ENCODE data around the gene DEDD.

DEDD gene

GRCh38 chr1:161171696-161172095 is 39.2 kb upstream of the DEDD start:
- no peak overlapping the region for H3K4me3 ChIP-seq (ENCODE audit: low read length)
- no peaks in the 10 kb centered on the region for H3K9me3 ChIP-seq (ENCODE audit: insufficient read depth, low read length)
- no peak overlapping the region for H3K27ac ChIP-seq (ENCODE audit: low read length)
- peaks cover 18% of the 10 kb centered on the region for H3K4me1 ChIP-seq (ENCODE audit: low read length)
- no peak overlapping the region for H2AFZ ChIP-seq (ENCODE audit: low read depth, low read length)
- no peaks in the 10 kb centered on the region for H3K27me3 ChIP-seq (ENCODE audit: low read depth, low read length)
- no peak overlapping the region for H3K4me2 ChIP-seq (ENCODE audit: low read length)
- H4K20me1 ChIP-seq (ENCODE audit: insufficient read depth, low read length): no peaks in the 10 kb centered on the region
- no peak overlapping the region for H3K9ac ChIP-seq (ENCODE audit: low read length)
- TF ChIP-seq EZH2phosphoT487 (IDR thresholded peaks at IDR 0.05; ENCODE audit: low read depth) (no peak), CTCF (IDR thresholded peaks at IDR 0.05; ENCODE audit: low read depth, low read length) (no peak)
- peaks cover 9% of the 10 kb centered on the region for H3K79me2 ChIP-seq (ENCODE audit: low read length)
- H3K36me3 ChIP-seq (replicated peaks; ENCODE audit: low read depth, low read length): peaks cover 55% of the 10 kb centered on the region

GRCh38 chr1:161171191-161171590 is 38.7 kb upstream of the DEDD start:
- no peak overlapping the region for H3K4me2 ChIP-seq (ENCODE audit: low read length)
- no peak overlapping the region for H3K4me3 ChIP-seq (ENCODE audit: low read length)
- H3K9me3 ChIP-seq (ENCODE audit: insufficient read depth, low read length): no peaks in the 10 kb centered on the region
- H3K27ac ChIP-seq (ENCODE audit: low read length): no peak overlapping the region
- peaks cover 4% of the 10 kb centered on the region for H3K79me2 ChIP-seq (ENCODE audit: low read length)
- no peaks in the 10 kb centered on the region for H3K27me3 ChIP-seq (ENCODE audit: low read depth, low read length)
- H2AFZ ChIP-seq (ENCODE audit: low read depth, low read length): no peak overlapping the region
- no peaks in the 10 kb centered on the region for H4K20me1 ChIP-seq (ENCODE audit: insufficient read depth, low read length)
- peaks cover 13% of the 10 kb centered on the region for H3K4me1 ChIP-seq (ENCODE audit: low read length)
- peak; percentile 28 for TF ChIP-seq CTCF (IDR thresholded peaks at IDR 0.05; ENCODE audit: low read depth, low read length)
- TF ChIP-seq EZH2phosphoT487 (IDR thresholded peaks at IDR 0.05; ENCODE audit: low read depth): no peak
- peaks cover 55% of the 10 kb centered on the region for H3K36me3 ChIP-seq (replicated peaks; ENCODE audit: low read depth, low read length)
- H3K9ac ChIP-seq (ENCODE audit: low read length): no peak overlapping the region

GRCh38 chr1:161168906-161169305 is 36.4 kb upstream of the DEDD start:
- H3K4me3 ChIP-seq (ENCODE audit: low read length): no peak overlapping the region
- H3K36me3 ChIP-seq (replicated peaks; ENCODE audit: low read depth, low read length): peaks cover 50% of the 10 kb centered on the region
- no peaks in the 10 kb centered on the region for H3K27me3 ChIP-seq (ENCODE audit: low read depth, low read length)
- no peaks in the 10 kb centered on the region for H4K20me1 ChIP-seq (ENCODE audit: insufficient read depth, low read length)
- no peaks in the 10 kb centered on the region for H3K79me2 ChIP-seq (ENCODE audit: low read length)
- TF ChIP-seq CTCF (IDR thresholded peaks at IDR 0.05; ENCODE audit: low read depth, low read length) (no peak), EZH2phosphoT487 (IDR thresholded peaks at IDR 0.05; ENCODE audit: low read depth) (no peak)
- H3K4me2 ChIP-seq (ENCODE audit: low read length): no peak overlapping the region
- no peak overlapping the region for H3K9ac ChIP-seq (ENCODE audit: low read length)
- peaks cover 15% of the 10 kb centered on the region for H3K4me1 ChIP-seq (ENCODE audit: low read length)
- H2AFZ ChIP-seq (ENCODE audit: low read depth, low read length): no peak overlapping the region
- no peaks in the 10 kb centered on the region for H3K9me3 ChIP-seq (ENCODE audit: insufficient read depth, low read length)
- no peak overlapping the region for H3K27ac ChIP-seq (ENCODE audit: low read length)

GRCh38 chr1:161166669-161167548 is 34.4 kb upstream of the DEDD start:
- Histone ChIP-seq H3K27me3 (ENCODE audit: low read depth, low read length) (no peaks in the 10 kb centered on the region), H4K20me1 (ENCODE audit: insufficient read depth, low read length) (no peaks in the 10 kb centered on the region)
- TF ChIP-seq CTCF (IDR thresholded peaks at IDR 0.05; ENCODE audit: low read depth, low read length) (no peak), EZH2phosphoT487 (IDR thresholded peaks at IDR 0.05; ENCODE audit: low read depth) (no peak)

More at GRCh38 chr1:161166669-161167548, 34.4 kb upstream of the DEDD start:
- Histone ChIP-seq H3K4me3 (ENCODE audit: low read length) (peak overlapping the region; percentile 80), H3K27ac (ENCODE audit: low read length) (peak overlapping the region; percentile 26), H3K79me2 (ENCODE audit: low read length) (no peaks in the 10 kb centered on the region), H3K9me3 (ENCODE audit: insufficient read depth, low read length) (no peaks in the 10 kb centered on the region), H3K36me3 (replicated peaks; ENCODE audit: low read depth, low read length) (peaks cover 37% of the 10 kb centered on the region), H2AFZ (ENCODE audit: low read depth, low read length) (peak overlapping the region; percentile 61), H3K9ac (ENCODE audit: low read length) (peak overlapping the region; percentile 81), H3K4me1 (ENCODE audit: low read length) (peaks cover 15% of the 10 kb centered on the region), H3K4me2 (ENCODE audit: low read length) (peak overlapping the region; percentile 91)

Measured in OCI-LY3 (cell line).